ENCODE results near the gene FBLN7. TPM values are rescaled to one million over a fixed set of nuclear protein-coding genes. Genes with fewer than 3 reads are reported as not detected.

Gene FBLN7
- total RNA-seq, 2 donors from 2014 or later = 3.0 to 4.0 TPM

DNA sequence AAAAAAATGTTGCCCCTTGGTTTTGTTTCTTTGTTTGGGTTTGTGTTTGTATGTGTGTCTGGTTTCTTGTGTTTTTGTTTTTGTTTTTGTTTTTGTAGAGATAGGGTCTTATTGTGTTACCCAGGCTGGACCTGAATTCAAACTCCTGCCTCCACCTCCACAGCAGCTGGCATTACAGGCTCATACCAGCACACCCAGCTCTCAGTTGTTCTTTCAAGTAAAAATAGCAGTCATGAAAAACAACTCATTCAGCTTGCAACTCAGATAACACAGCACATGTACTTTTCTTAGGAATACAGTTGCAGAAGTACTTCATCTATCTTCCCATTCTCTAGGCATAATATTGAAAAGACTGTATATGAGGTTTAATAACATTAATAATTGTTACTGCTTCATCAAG is 79.7 kb downstream of the FBLN7 start:
- no peaks in the 10 kb centered on the region for H3K36me3 ChIP-seq
- no peak overlapping the region for H3K27ac ChIP-seq
- intact Hi-C loops (cut with DNase I) = no loop called here
- no peaks in the 10 kb centered on the region for H3K27me3 ChIP-seq (replicated peaks; ENCODE audit: insufficient read depth)
- H3K4me1 ChIP-seq (replicated peaks) = no peaks in the 10 kb centered on the region
- DNase-seq (ENCODE audit: low spot score) = no peak
- TF ChIP-seq POLR2A (IDR thresholded peaks at IDR 0.05) (no peak), POLR2AphosphoS5 (IDR thresholded peaks at IDR 0.05) (no peak)
- TF ChIP-seq, protein P1, sequence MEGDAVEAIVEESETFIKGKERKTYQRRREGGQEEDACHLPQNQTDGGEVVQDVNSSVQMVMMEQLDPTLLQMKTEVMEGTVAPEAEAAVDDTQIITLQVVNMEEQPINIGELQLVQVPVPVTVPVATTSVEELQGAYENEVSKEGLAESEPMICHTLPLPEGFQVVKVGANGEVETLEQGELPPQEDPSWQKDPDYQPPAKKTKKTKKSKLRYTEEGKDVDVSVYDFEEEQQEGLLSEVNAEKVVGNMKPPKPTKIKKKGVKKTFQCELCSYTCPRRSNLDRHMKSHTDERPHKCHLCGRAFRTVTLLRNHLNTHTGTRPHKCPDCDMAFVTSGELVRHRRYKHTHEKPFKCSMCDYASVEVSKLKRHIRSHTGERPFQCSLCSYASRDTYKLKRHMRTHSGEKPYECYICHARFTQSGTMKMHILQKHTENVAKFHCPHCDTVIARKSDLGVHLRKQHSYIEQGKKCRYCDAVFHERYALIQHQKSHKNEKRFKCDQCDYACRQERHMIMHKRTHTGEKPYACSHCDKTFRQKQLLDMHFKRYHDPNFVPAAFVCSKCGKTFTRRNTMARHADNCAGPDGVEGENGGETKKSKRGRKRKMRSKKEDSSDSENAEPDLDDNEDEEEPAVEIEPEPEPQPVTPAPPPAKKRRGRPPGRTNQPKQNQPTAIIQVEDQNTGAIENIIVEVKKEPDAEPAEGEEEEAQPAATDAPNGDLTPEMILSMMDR (IDR thresholded peaks at IDR 0.05) = no peak
- no peak overlapping the region for H3K4me3 ChIP-seq
- no peaks in the 10 kb centered on the region for H3K9me3 ChIP-seq

DNA sequence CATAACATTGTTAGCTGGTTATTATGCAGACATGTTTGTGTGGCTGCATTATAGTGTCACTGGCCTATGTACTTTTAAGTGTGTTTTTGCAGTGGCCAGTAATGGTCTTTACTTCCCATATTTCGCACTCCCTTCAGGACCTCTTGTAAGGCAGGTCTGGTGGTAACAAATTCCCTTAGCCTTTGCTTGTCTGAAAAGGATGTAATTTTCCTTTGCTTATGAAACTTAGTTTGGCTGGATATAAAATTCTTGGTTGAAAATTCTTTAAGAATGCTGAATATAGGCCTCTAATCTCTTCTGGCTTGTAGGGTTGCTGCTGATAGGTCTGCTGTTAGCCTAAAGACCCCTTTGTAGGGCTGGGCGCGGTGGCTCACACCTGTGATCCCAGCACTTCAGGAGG is 82.0 kb downstream of the FBLN7 start:
- H3K4me3 ChIP-seq = no peak overlapping the region
- no peaks in the 10 kb centered on the region for H3K27me3 ChIP-seq (replicated peaks; ENCODE audit: insufficient read depth)
- no peaks in the 10 kb centered on the region for H3K36me3 ChIP-seq
- no peak overlapping the region for H3K27ac ChIP-seq
- no peaks in the 10 kb centered on the region for H3K4me1 ChIP-seq (replicated peaks)
- no peak for DNase-seq (ENCODE audit: low spot score)
- TF ChIP-seq POLR2AphosphoS5 (IDR thresholded peaks at IDR 0.05) = no peak
- TF ChIP-seq, protein P1 (IDR thresholded peaks at IDR 0.05) = no peak
- TF ChIP-seq POLR2A (IDR thresholded peaks at IDR 0.05) = no peak
- 97% methylated on average over 3 of the region's 3 CpGs for WGBS
- intact Hi-C loops (cut with DNase I) = no loop called here
- H3K9me3 ChIP-seq = no peaks in the 10 kb centered on the region

DNA sequence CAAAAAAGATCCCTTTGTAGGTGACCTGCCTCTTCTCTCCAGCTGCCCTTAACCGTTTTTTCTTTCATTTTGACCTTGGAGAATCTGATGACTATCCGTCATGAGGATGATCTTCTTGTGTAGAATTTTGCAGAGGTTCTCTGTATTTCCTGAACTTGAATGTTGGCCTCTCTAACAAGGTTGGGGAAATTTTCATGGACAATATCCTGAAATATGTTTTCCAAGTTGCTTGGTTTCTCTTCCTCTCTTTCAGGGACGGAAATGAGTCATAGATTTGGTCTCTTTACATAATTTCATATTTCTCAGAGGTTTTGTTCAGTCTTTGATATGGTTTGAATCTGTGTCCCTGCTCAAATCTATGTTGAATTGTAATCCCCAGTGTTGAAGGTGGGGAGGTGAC is 82.6 kb downstream of the FBLN7 start:
- no peaks in the 10 kb centered on the region for H3K36me3 ChIP-seq
- H3K9me3 ChIP-seq = no peaks in the 10 kb centered on the region
- H3K4me3 ChIP-seq = no peak overlapping the region
- TF ChIP-seq POLR2A (IDR thresholded peaks at IDR 0.05) = no peak
- TF ChIP-seq, protein P1 (IDR thresholded peaks at IDR 0.05) = no peak
- TF ChIP-seq POLR2AphosphoS5 (IDR thresholded peaks at IDR 0.05) = no peak
- no peak overlapping the region for H3K27ac ChIP-seq
- intact Hi-C loops (cut with DNase I) = no loop called here
- no peak for DNase-seq (ENCODE audit: low spot score)
- no peaks in the 10 kb centered on the region for H3K4me1 ChIP-seq (replicated peaks)
- WGBS = 98% methylated on average over 3 of the region's 3 CpGs
- H3K27me3 ChIP-seq (replicated peaks; ENCODE audit: insufficient read depth) = no peaks in the 10 kb centered on the region

DNA sequence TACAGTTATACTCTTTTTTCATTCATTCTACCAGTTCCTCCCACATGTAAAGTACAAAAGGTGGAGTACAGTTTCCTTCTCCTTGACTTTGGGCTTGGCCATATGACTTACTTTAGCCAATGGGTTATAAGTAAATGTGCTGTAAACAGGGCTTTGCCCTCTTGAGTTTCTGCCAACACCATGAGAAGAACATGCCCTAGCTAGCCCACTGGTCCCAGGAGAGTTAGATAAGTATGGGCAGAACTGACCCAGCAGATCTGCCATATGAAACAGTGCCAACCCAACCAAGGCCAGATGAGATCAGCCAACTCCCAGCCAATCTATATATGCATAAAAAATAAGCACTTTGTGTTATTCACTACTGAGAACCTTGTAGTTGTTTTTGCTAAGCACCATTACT is 91.2 kb downstream of the FBLN7 start:
- no peaks in the 10 kb centered on the region for H3K4me1 ChIP-seq (replicated peaks)
- H3K27ac ChIP-seq = no peak overlapping the region
- H3K27me3 ChIP-seq (replicated peaks; ENCODE audit: insufficient read depth) = no peaks in the 10 kb centered on the region
- TF ChIP-seq POLR2AphosphoS5 (IDR thresholded peaks at IDR 0.05) (no peak), POLR2A (IDR thresholded peaks at IDR 0.05) (no peak)
- TF ChIP-seq, protein P1 (IDR thresholded peaks at IDR 0.05) = no peak
- no peak overlapping the region for H3K4me3 ChIP-seq
- H3K36me3 ChIP-seq = no peaks in the 10 kb centered on the region
- no peaks in the 10 kb centered on the region for H3K9me3 ChIP-seq
- no peak for DNase-seq (ENCODE audit: low spot score)
- intact Hi-C loops (cut with DNase I) = no loop called here

DNA sequence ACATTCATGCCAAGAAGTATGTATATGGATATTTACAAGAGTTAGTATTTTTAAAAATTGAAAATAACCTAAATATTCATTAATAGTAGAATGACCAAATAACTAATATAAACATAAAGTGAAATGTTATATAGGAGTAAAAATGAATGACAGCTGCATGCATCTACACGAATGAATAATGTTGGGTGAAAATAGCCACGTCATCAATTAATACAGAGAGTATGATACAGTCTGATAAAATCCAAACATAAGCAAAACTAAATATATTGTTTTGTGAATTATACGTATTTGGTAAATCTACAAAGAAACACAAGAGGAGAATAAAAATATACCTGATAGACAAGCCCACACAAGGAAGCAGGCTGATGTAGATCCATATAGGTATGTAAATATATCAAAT is 92.2 kb downstream of the FBLN7 start:
- Histone ChIP-seq H3K27ac (no peak overlapping the region), H3K36me3 (no peaks in the 10 kb centered on the region), H3K4me3 (no peak overlapping the region), H3K27me3 (replicated peaks; ENCODE audit: insufficient read depth) (no peaks in the 10 kb centered on the region), H3K9me3 (no peaks in the 10 kb centered on the region), H3K4me1 (replicated peaks) (no peaks in the 10 kb centered on the region)
- intact Hi-C loops (cut with DNase I) = no loop called here
- TF ChIP-seq, protein P1 (IDR thresholded peaks at IDR 0.05) = no peak
- TF ChIP-seq POLR2AphosphoS5 (IDR thresholded peaks at IDR 0.05) = no peak
- TF ChIP-seq POLR2A (IDR thresholded peaks at IDR 0.05) = no peak
- WGBS = 96% methylated on average over 3 of the region's 3 CpGs
- DNase-seq (ENCODE audit: low spot score) = no peak

Other genes starting within 250 kb of the FBLN7 start
- gene MERTK, start 239.8 kb upstream of the FBLN7 start, total RNA-seq = 10 to 100 TPM; 22.2 to 43.6 TPM
- gene TMEM87B, start 83.1 kb upstream of the FBLN7 start, total RNA-seq = 10 to 100 TPM; 21.5 to 60.7 TPM
- gene ZC3H8, start 116.7 kb downstream of the FBLN7 start, total RNA-seq = 1 to 10 TPM; 3.3 to 4.9 TPM
- 10 to 100 TPM; 10.2 to 10.5 TPM for gene ZC3H6, start 137.2 kb downstream of the FBLN7 start, total RNA-seq